Loucy (cell line): Measurements from ENCODE around the gene CDADC1.

Source experiments
- H2AFZ ChIP-seq: fragments of 200-600 bp; sonication (generic); 2 replicates; pipeline ENCODE4 v1.6.0; 2016; ENCODE audit warnings: antibody characterized with exemption, mild to moderate bottlenecking, low read length, moderate library complexity
- H3F3A ChIP-seq: fragments of 200-600 bp; 2 replicates; pipeline ENCODE4 v1.6.0; 2016; ENCODE audit warnings: antibody characterized with exemption, low read depth, mild to moderate bottlenecking
- H3K27me3 ChIP-seq: fragments of 200-600 bp; sonication (generic); 2 replicates; pipeline ENCODE4 v1.6.1; 2014; ENCODE audit warnings: low read length, mild to moderate bottlenecking; ENCODE audit not compliant: insufficient read depth, poor library complexity, severe bottlenecking
- H3K36me3 ChIP-seq: fragments of 200-600 bp; sonication (generic); 2 replicates; pipeline ENCODE4 v1.6.1; 2016; ENCODE audit warnings: low read length; ENCODE audit not compliant: insufficient read depth
- H3K4me1 ChIP-seq: fragments of 200-600 bp; sonication (generic); 2 replicates; pipeline ENCODE4 v1.5.1; 2014; ENCODE audit warnings: low read length, mild to moderate bottlenecking; ENCODE audit not compliant: insufficient read depth, poor library complexity, severe bottlenecking
- H3K4me2 ChIP-seq: fragments of 200-600 bp; sonication (generic); 2 replicates; pipeline ENCODE4 v1.6.0; 2014; ENCODE audit warnings: antibody characterized with exemption, low read length, low read depth, mild to moderate bottlenecking; ENCODE audit not compliant: poor library complexity, severe bottlenecking
- H3K4me3 ChIP-seq: fragments of 200-600 bp; sonication (generic); 2 replicates; pipeline ENCODE4 v1.5.1; 2014; ENCODE audit warnings: low read length, mild to moderate bottlenecking, mixed read lengths; ENCODE audit not compliant: poor library complexity, severe bottlenecking
- H3K79me2 ChIP-seq: fragments of 200-600 bp; sonication (generic); 2 replicates; pipeline ENCODE4 v1.6.1; 2014; ENCODE audit warnings: low read length; ENCODE audit not compliant: insufficient read depth
- H3K9ac ChIP-seq: fragments of 200-600 bp; sonication (generic); 2 replicates; pipeline ENCODE4 v1.6.0; 2014; ENCODE audit warnings: mild to moderate bottlenecking, low read depth, low read length, moderate library complexity; ENCODE audit not compliant: poor library complexity, severe bottlenecking
- H3K9me2 ChIP-seq: fragments of 200-600 bp; sonication (generic); replicated peaks from 2 replicates; pipeline ENCODE4 v1.6.1; 2016; ENCODE audit warnings: low read depth, low read length, mixed read lengths
- H3K9me3 ChIP-seq: fragments of 200-600 bp; sonication (generic); 2 replicates; pipeline ENCODE4 v1.6.1; 2014; ENCODE audit warnings: mild to moderate bottlenecking, antibody characterized with exemption, low read length, low read depth; ENCODE audit not compliant: insufficient read depth
- H4K20me1 ChIP-seq: fragments of 200-600 bp; sonication (generic); 2 replicates; pipeline ENCODE4 v1.6.0; 2014; ENCODE audit warnings: antibody characterized with exemption, low read length, mild to moderate bottlenecking; ENCODE audit not compliant: insufficient read depth, poor library complexity, severe bottlenecking
- CTCF ChIP-seq: fragments of 200-600 bp; sonication (generic); conservative IDR thresholded peaks from 2 replicates; pipeline ENCODE4 v1.5.1; 2014; ENCODE audit warnings: mild to moderate bottlenecking, antibody characterized with exemption, low read length
- EZH2phosphoT487 ChIP-seq: fragments of 200-600 bp; IDR thresholded peaks from 2 replicates; pipeline ENCODE4 v1.6.1; 2018; ENCODE audit warnings: antibody characterized with exemption, mild to moderate bottlenecking, moderate library complexity, borderline replicate concordance

CDADC1 gene

GRCh38 chr13:49241296-49241695 is 6.4 kb upstream of the CDADC1 start:
- H3K4me2 ChIP-seq = no peak overlapping the region

GRCh38 chr13:49245101-49245500 is 2.6 kb upstream of the CDADC1 start:
- H3K27me3 ChIP-seq = no peaks in the 10 kb centered on the region
- H3F3A ChIP-seq = no peaks in the 10 kb centered on the region
- TF ChIP-seq EZH2phosphoT487 = no peak
- TF ChIP-seq CTCF = no peak
- no peaks in the 10 kb centered on the region for H4K20me1 ChIP-seq
- no peaks in the 10 kb centered on the region for H3K9me3 ChIP-seq
- H3K9ac ChIP-seq = no peak overlapping the region
- H3K4me2 ChIP-seq = no peak overlapping the region
- no peaks in the 10 kb centered on the region for H3K9me2 ChIP-seq
- no peak overlapping the region for H3K4me3 ChIP-seq
- H3K79me2 ChIP-seq = peaks cover 22% of the 10 kb centered on the region
- no peak overlapping the region for H2AFZ ChIP-seq
- no peaks in the 10 kb centered on the region for H3K36me3 ChIP-seq
- peaks cover 29% of the 10 kb centered on the region for H3K4me1 ChIP-seq

More at GRCh38 chr13:49241296-49241695, 6.4 kb upstream of the CDADC1 start:
- Histone ChIP-seq H3F3A (no peaks in the 10 kb centered on the region), H4K20me1 (no peaks in the 10 kb centered on the region), H2AFZ (no peak overlapping the region), H3K9ac (no peak overlapping the region), H3K4me1 (peaks cover under 1% of the 10 kb centered on the region), H3K9me2 (no peaks in the 10 kb centered on the region), H3K79me2 (no peaks in the 10 kb centered on the region), H3K9me3 (no peaks in the 10 kb centered on the region), H3K4me3 (no peak overlapping the region), H3K27me3 (no peaks in the 10 kb centered on the region), H3K36me3 (no peaks in the 10 kb centered on the region)
- TF ChIP-seq CTCF = no peak
- TF ChIP-seq EZH2phosphoT487 = no peak

- no peaks in the 10 kb centered on the region for H3K9me3 ChIP-seq
- H3K9ac ChIP-seq = peak overlapping the region; percentile 83
- H2AFZ ChIP-seq = peak overlapping the region; percentile 97
- H3K4me3 ChIP-seq = peak overlapping the region; percentile 97
- peak overlapping the region; percentile 95 for H3K4me2 ChIP-seq
- H3K36me3 ChIP-seq = no peaks in the 10 kb centered on the region
- no peak for TF ChIP-seq CTCF
- no peak for TF ChIP-seq EZH2phosphoT487
- H3K9me2 ChIP-seq = no peaks in the 10 kb centered on the region
- no peaks in the 10 kb centered on the region for H4K20me1 ChIP-seq
- no peaks in the 10 kb centered on the region for H3K27me3 ChIP-seq
- H3F3A ChIP-seq = no peaks in the 10 kb centered on the region
- peaks cover 47% of the 10 kb centered on the region for H3K4me1 ChIP-seq
- H3K79me2 ChIP-seq = peaks cover 40% of the 10 kb centered on the region
Observed at GRCh38 chr13:49246850-49247642, 679 bp upstream of the CDADC1 start.
